8988T (cell line): Measurements from ENCODE around the gene ITPR1.

Source experiments
- DNase-seq: peaks from one replicate; pipeline ENCODE4 v3.0.0; 2011

ITPR1 gene

GRCh38 chr3:4655145-4656045 lies 162.2 kb downstream of the ITPR1 start:
- DNase-seq = no peak

GRCh38 chr3:4656059-4656458 lies 162.9 kb downstream of the ITPR1 start:
- peak; percentile 55 for DNase-seq

- DNase-seq = no peak
Observed at GRCh38 chr3:4656626-4657328, 163.6 kb downstream of the ITPR1 start.

GRCh38 chr3:4660936-4661335 lies 167.8 kb downstream of the ITPR1 start:
- no peak for DNase-seq

- DNase-seq = no peak
Observed at GRCh38 chr3:4664412-4664811, 171.3 kb downstream of the ITPR1 start.

GRCh38 chr3:4665197-4665596 lies 172.0 kb downstream of the ITPR1 start:
- no peak for DNase-seq

- DNase-seq = no peak
Observed at GRCh38 chr3:4666071-4666470, 172.9 kb downstream of the ITPR1 start.

GRCh38 chr3:4670352-4670751 lies 177.2 kb downstream of the ITPR1 start:
- peak; percentile 32 for DNase-seq

GRCh38 chr3:4672725-4673275 lies 179.7 kb downstream of the ITPR1 start:
- no peak for DNase-seq

GRCh38 chr3:4674216-4674615 lies 181.1 kb downstream of the ITPR1 start:
- DNase-seq = no peak

GRCh38 chr3:4675704-4676103 lies 182.6 kb downstream of the ITPR1 start:
- no peak for DNase-seq

- DNase-seq = no peak
Observed at GRCh38 chr3:4678320-4678719, 185.2 kb downstream of the ITPR1 start.

GRCh38 chr3:4680227-4680691 lies 187.1 kb downstream of the ITPR1 start:
- no peak for DNase-seq

- DNase-seq = no peak
Observed at GRCh38 chr3:4680871-4681300, 187.7 kb downstream of the ITPR1 start.

GRCh38 chr3:4681301-4681700 lies 188.2 kb downstream of the ITPR1 start:
- no peak for DNase-seq

- DNase-seq = no peak
Observed at GRCh38 chr3:4684117-4684516, 191.0 kb downstream of the ITPR1 start.

- no peak for DNase-seq
Observed at GRCh38 chr3:4684976-4685375, 191.8 kb downstream of the ITPR1 start.

GRCh38 chr3:4685673-4686345 lies 192.7 kb downstream of the ITPR1 start:
- no peak for DNase-seq

- DNase-seq = no peak
Observed at GRCh38 chr3:4686619-4687018, 193.5 kb downstream of the ITPR1 start.

GRCh38 chr3:4687167-4687566 lies 194.0 kb downstream of the ITPR1 start:
- no peak for DNase-seq

GRCh38 chr3:4687596-4687995 lies 194.4 kb downstream of the ITPR1 start:
- DNase-seq = no peak

GRCh38 chr3:4688411-4688810 lies 195.3 kb downstream of the ITPR1 start:
- no peak for DNase-seq

GRCh38 chr3:4689021-4689420 lies 195.9 kb downstream of the ITPR1 start:
- DNase-seq = no peak
